ENCODE results near the gene AGRN. TPM values are rescaled to one million over a fixed set of nuclear protein-coding genes. Genes with fewer than 3 reads are reported as not detected.

The AGRN gene
- total and polyA plus RNA-seq, 7 donors, result 2.8 to 54.4 (median 6.4) TPM

GRCh38 chr1:1052003-1052840 is 32.3 kb downstream of the AGRN start:
- DNase-seq, result no peak
- no peaks in the 10 kb centered on the region for H3K4me1 ChIP-seq
- intact Hi-C loops (cut with DNase I), result no loop called here
- H3K4me3 ChIP-seq, result no peak overlapping the region
- TF ChIP-seq EP300 (IDR thresholded peaks at IDR 0.05) (no peak), CTCF (IDR thresholded peaks at IDR 0.05) (no peak), POLR2AphosphoS5 (IDR thresholded peaks at IDR 0.05) (no peak), POLR2A (IDR thresholded peaks at IDR 0.05) (no peak)
- H3K27ac ChIP-seq, result no peak overlapping the region
- peaks cover 0 to 40% (median 3%) of the 10 kb centered on the region in 4 donors for H3K36me3 ChIP-seq
- H3K27me3 ChIP-seq, result peaks cover 0 to 6% (median 4%) of the 10 kb centered on the region in 3 donors
- no peaks in the 10 kb centered on the region for H3K9me3 ChIP-seq
- WGBS, 2 donors, result 94 to 95% methylated on average over 29 of the region's 29 CpGs

- no peak overlapping the region for H3K27ac ChIP-seq
- H3K27me3 ChIP-seq, result peaks cover 5 to 14% (median 11%) of the 10 kb centered on the region in 3 donors
- intact Hi-C loops (cut with DNase I), result no loop called here
- H3K9me3 ChIP-seq, result no peaks in the 10 kb centered on the region
- TF ChIP-seq CTCF (IDR thresholded peaks at IDR 0.05) (no peak), EP300 (IDR thresholded peaks at IDR 0.05) (no peak), POLR2A (IDR thresholded peaks at IDR 0.05) (no peak), POLR2AphosphoS5 (IDR thresholded peaks at IDR 0.05) (no peak)
- peaks cover 0 to 34% (median 0%) of the 10 kb centered on the region in 4 donors for H3K36me3 ChIP-seq
- H3K4me1 ChIP-seq, result no peaks in the 10 kb centered on the region
- no peak for DNase-seq
- WGBS, 2 donors, result 94% methylated on average over 15 of the region's 15 CpGs
- no peak overlapping the region for H3K4me3 ChIP-seq
These were observed 33.1 kb downstream of the AGRN start for GRCh38 chr1:1053022-1053421.

- Histone ChIP-seq H3K4me1 (peaks cover 0 to 5% (median 3%) of the 10 kb centered on the region in 4 donors), H3K36me3 (peaks cover 0 to 34% (median 0%) of the 10 kb centered on the region in 4 donors), H3K4me3 (no peak overlapping the region), H3K27me3 (peaks cover 10 to 21% (median 18%) of the 10 kb centered on the region in 3 donors), H3K9me3 (no peaks in the 10 kb centered on the region), H3K27ac (no peak overlapping the region)
- TF ChIP-seq CTCF (IDR thresholded peaks at IDR 0.05) (no peak), POLR2AphosphoS5 (IDR thresholded peaks at IDR 0.05) (no peak), POLR2A (IDR thresholded peaks at IDR 0.05) (no peak), EP300 (IDR thresholded peaks at IDR 0.05) (no peak)
- 95 to 96% methylated on average over 18 of the region's 18 CpGs for WGBS, 2 donors
- intact Hi-C loops (cut with DNase I), result no loop called here
- DNase-seq, result no peak
These were observed 33.8 kb downstream of the AGRN start for GRCh38 chr1:1053682-1054081.

GRCh38 chr1:1054099-1054700 is 34.3 kb downstream of the AGRN start:
- Histone ChIP-seq H3K27ac (no peak overlapping the region), H3K4me3 (no peak overlapping the region), H3K36me3 (peaks cover 0 to 34% (median 0%) of the 10 kb centered on the region in 4 donors), H3K4me1 (peaks cover 0 to 11% (median 8%) of the 10 kb centered on the region in 4 donors), H3K9me3 (no peaks in the 10 kb centered on the region), H3K27me3 (peaks cover 13 to 26% (median 23%) of the 10 kb centered on the region in 3 donors)
- intact Hi-C loops (cut with DNase I), result no loop called here
- TF ChIP-seq POLR2AphosphoS5 (IDR thresholded peaks at IDR 0.05), result no peak
- DNase-seq, result no peak
- 94 to 95% methylated on average over 18 of the region's 18 CpGs for WGBS, 2 donors

- H3K27ac ChIP-seq, result no peak overlapping the region
- H3K4me1 ChIP-seq, result peaks cover 0 to 18% (median 16%) of the 10 kb centered on the region in 4 donors
- H3K9me3 ChIP-seq, result no peaks in the 10 kb centered on the region
- 91 to 92% methylated on average over 23 of the region's 23 CpGs for WGBS, 2 donors
- H3K4me3 ChIP-seq, result no peak overlapping the region
- H3K27me3 ChIP-seq, result peaks cover 21 to 34% (median 30%) of the 10 kb centered on the region in 3 donors
- TF ChIP-seq POLR2AphosphoS5 (IDR thresholded peaks at IDR 0.05) (no peak), CTCF (IDR thresholded peaks at IDR 0.05) (no peak), POLR2A (IDR thresholded peaks at IDR 0.05) (no peak), EP300 (IDR thresholded peaks at IDR 0.05) (no peak)
- H3K36me3 ChIP-seq, result peaks cover 0 to 34% (median 0%) of the 10 kb centered on the region in 4 donors
- intact Hi-C loops (cut with DNase I), result no loop called here
- no peak for DNase-seq
These were observed 35.1 kb downstream of the AGRN start for GRCh38 chr1:1054971-1055370.
